GM21576 (cell line): ENCODE data around the gene IL17RA.

Experiments used
- ATAC-seq: cut with Tn5 transposase; IDR thresholded peaks from one replicate; pipeline ENCODE4 v1.9.1; 2021; ENCODE audit warnings: mild to moderate bottlenecking, moderate library complexity; ENCODE audit not compliant: unreplicated experiment

IL17RA gene

GRCh38 chr22:17084554-17085276 is at the start of gene IL17RA:
Gene IL17RA, plus strand, starts transcription at chr22:17085000. Its CDS starts 92 bp downstream, at chr22:17085092.
- ATAC-seq = peak; percentile 82

GRCh38 chr22:17035246-17035645 is 49.6 kb upstream of the IL17RA start:
- ATAC-seq = no peak

DNA sequence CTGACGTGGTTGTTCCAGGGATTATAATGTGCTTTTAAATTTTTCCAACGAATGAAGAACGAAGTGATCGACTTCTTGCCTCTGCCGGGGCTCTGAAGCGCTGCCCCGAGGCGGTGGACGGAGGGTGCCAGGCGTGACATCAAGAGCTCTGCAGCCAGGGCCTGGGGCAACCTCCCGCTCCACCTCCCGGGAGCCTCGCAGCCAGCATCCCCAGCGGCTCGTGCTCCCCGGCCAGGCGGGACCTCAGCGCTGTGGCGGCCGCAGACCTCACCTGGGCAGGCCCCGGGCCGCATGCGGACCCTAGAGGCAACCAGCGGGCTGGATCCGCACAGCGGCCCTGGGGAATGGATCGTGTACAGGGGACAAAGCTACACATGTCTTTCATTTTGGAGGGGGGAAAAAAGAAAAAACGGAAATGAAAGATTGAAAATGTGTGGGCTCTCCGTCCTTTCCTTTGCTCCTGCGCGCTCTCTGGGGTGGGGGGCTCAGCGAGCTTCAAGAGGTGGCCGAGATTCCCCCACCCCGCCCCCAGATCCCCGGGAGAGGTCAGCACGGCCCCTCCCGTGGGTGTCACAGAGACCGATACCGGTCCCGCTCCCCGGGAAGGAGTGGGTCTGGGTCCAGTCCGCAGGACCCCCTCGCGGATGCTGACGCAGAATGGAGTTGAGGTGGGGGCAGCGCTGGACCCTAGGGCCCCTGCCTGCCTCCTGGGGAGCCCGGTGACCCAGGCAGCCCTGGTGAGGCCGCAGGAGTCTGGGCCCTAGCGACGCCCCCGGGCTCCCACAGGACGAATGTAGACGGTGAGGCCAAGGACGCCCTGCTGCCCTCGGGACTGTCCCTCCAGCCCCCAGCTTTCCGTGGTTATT is 48.6 kb upstream of the IL17RA start:
- ATAC-seq = peak; percentile 25

DNA sequence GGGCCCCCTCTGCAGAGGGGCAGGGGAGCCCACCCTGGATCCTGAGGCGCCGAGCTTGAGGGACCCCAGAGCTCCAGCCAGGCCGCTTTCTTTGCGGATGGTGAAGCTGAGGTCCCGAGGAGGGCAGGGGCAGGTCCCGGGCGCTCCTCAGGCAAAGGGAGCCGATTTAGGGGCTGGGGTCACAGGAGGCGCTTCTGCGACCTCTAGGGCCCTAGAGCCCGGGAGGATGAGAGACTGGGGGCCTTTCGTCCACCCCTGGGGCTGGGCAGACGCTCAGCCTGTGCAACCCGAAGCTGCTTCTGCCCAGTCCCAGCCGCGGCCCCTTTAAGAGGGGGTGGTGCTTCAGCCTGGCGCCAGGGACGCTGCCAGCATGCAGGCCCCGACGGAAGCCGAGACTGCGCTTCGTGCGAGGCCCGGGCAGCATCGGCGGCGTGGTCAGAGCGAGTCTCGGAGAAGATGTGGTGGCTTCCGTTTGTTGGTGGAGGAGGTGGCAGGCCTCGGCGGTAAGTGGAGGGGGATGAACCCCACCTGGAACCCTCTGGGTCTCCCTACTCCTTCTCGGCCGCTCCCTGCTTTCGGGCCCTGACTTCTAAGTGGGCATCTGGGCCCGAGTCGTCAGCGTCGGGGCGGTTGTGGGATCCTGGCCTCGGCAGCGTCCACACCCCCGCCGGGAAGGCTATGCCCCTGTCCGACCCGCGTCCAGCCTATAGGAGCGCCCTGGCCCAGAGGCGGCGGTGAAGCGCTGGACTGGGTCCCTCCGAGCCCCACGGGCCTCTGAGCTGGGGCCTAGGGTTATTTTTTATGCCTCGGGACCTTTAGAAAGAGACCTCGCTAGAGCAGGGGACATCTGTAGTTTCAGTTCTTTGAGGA is 47.7 kb upstream of the IL17RA start:
- peak; percentile 67 for ATAC-seq

GRCh38 chr22:17043521-17043920 is 41.3 kb upstream of the IL17RA start:
- no peak for ATAC-seq

DNA sequence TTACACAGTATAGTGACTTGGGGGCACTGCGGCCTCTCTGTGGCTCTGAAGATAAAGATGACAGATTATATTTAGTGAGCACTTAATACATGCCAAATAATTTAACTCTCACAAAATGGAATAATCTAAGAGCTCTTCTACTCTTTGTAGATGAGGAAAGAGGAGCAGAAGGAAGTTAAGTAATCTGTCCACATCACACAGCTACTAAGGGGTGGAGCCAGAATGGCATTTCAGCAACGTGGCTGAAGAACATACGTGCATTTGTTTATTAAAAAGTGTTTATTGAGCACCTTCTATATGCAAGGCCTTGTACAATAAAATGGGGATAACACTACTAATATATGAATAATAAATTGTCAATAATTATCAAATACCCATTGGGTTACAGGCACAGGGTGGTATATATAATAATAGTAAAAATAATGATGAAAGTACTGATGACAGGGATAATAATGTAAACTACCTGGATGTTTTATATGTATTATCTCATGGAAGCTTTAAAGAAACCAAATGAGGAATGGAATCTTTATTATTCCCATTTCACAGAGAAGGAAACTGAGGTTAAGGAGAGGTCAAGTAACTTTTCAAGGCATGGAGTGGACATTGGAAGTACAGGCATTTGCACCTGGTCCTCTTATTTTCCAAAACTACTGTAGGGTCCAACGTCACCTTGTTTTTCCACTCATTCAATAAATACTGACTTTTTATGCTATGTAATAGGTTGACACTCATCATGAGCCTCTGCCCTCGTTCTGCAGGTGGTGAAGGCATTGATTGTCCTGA is 38.0 kb upstream of the IL17RA start:
- ATAC-seq = no peak

GRCh38 chr22:17047656-17048055 is 37.1 kb upstream of the IL17RA start:
- no peak for ATAC-seq

- ATAC-seq = no peak
Observed at GRCh38 chr22:17056058-17056457, 28.7 kb upstream of the IL17RA start.

GRCh38 chr22:17056807-17057206 is 28.0 kb upstream of the IL17RA start:
- ATAC-seq = no peak

GRCh38 chr22:17057959-17058814 is 26.6 kb upstream of the IL17RA start:
- no peak for ATAC-seq

- no peak for ATAC-seq
Observed at GRCh38 chr22:17060126-17060525, 24.7 kb upstream of the IL17RA start.

- ATAC-seq = no peak
Observed at GRCh38 chr22:17063411-17064106, 21.2 kb upstream of the IL17RA start.

DNA sequence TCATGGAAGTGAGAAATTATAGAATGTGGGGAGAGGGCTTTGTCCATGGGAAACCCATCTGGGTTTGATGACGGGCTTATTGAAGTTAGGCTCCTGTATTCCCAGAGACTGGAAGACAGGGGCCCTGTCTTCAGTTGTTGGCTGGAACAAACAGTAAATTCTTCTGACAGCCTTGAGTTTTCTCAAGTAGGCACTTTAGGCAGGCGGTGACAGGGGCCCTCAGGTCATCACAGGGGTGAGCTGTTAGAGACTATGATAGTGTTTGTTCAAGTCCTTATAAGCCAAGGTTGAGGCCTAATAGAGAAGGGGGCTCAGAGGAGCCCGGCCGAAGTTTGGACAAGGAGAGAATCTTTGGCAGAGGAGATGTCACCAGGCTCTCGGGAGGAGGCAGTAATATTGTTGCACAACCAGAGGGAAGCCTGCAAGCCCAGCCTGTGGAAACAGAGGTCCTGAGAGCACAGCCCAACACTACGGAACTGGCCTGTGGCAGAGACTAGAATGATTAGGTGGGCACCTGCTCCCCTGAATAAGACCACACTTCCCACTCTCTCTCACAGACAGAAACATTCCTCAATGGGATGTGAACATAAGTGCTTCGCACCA is 20.2 kb upstream of the IL17RA start:
- no peak for ATAC-seq

DNA sequence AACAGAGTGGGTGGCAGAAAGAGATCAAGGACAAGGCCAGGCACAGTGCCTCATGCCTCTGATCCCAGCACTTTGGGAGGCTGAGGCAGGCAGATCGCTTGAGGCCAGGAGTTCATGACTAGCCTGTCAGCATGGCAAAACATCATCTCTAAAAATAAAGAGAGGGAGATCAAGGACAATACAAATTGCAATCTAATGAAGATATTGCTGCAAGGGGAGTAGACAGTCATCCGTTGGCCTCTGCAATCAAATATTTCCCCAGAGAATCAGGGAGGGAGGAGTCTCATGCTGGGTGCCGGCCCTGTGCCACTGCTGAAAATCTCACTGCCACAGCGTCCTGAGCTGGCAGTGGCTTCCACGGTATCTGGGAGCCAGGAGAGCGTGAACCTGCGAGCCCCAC is 19.4 kb upstream of the IL17RA start:
- ATAC-seq = no peak

- ATAC-seq = no peak
Observed at GRCh38 chr22:17072877-17073276, 11.9 kb upstream of the IL17RA start.

DNA sequence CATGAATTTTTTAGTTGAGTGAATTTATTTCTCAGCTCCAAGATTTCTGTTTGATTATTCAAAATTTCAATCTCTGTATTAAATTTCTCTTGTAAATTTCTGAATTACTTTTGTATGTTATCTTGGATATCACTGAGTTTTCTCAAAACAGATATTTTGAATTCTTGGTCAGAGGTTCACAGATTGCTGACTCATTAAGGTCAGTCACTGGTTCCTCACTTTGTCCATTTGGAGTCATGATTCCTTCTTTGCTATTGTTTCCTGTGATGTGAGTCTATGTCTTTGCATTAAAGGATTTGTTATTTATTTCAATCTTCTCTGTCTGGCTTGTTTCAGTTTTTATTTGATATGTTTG is 10.2 kb upstream of the IL17RA start:
- ATAC-seq = no peak

- no peak for ATAC-seq
Observed at GRCh38 chr22:17077255-17077654, 7.5 kb upstream of the IL17RA start.

- ATAC-seq = no peak
Observed at GRCh38 chr22:17079572-17079971, 5.2 kb upstream of the IL17RA start.

- no peak for ATAC-seq
Observed at GRCh38 chr22:17083255-17083654, 1.5 kb upstream of the IL17RA start.
